GM19025 (cell line): ENCODE measurements around the gene ELF3.
"Not testable (repeated sequence)": the region's sequence is repeated elsewhere in the genome, so short reads cannot be mapped to it uniquely, and the experiment has no call there.

ENCODE experiments used
- ATAC-seq: cut with Tn5 transposase; IDR thresholded peaks from one replicate; pipeline ENCODE4 v1.9.1; 2021; ENCODE audit warnings: mild to moderate bottlenecking, low read depth, moderate library complexity; ENCODE audit not compliant: unreplicated experiment

ELF3 gene

DNA sequence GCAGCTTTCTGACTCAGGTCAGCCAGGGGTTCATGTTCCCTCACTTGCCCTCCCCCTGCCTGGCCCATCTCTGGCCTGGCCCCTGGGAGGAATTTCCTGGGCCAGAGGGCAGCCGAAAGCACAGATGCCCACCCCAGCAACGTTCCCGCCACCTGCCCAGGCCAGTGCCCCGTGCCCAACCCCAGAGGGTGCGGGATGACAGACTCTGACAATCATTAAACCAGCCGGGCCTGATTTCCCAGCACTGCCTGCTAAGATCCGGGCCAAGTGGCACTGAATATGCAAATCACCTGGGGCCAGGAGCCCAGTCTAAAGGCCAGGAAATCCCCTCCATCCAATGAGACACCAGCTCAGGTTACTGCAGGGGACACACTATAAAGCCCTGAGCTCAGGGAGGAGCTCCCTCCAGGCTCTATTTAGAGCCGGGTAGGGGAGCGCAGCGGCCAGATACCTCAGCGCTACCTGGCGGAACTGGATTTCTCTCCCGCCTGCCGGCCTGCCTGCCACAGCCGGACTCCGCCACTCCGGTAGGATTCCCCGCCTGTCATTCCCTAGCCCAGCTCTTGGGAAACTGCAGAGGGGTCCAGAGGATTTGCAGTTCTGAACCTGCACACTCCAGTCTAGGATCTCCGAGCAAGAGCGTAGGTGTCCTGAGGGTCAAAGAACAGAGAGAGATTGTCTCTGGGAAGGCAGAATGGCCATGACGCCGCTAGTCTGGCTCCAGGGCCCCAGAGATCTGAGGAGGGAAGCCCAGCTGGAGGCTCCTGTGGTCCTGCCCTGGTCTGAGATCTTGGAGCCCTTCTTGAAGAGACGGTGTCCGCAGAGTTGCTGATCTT, at the start of gene ELF3:
ELF3 (plus strand) TSS at position 408 of the 836 bp plus-strand sequence. CDS start 550 bp downstream, outside the sequence.
- ATAC-seq: peak; percentile 94

DNA sequence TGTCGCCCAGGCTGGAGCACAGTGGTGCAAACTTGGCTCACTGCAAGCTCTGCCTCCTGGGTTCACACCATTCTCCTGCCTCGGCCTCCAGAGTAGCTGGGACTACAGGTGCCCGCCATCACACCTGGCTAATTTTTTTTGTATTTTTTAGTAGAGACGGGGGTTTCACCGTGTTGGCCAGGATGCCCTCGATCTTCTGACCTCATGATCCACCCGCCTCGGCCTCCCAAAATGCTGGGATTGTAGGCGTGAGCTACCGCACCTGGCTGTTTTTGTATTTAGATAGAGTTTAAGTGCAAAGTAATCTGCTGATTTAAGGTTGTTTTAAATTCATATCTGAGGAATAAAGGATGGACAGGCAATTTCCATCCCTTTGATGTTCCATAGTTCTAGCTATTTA, 48.0 kb upstream of the ELF3 start:
- not testable (repeated sequence) for ATAC-seq

DNA sequence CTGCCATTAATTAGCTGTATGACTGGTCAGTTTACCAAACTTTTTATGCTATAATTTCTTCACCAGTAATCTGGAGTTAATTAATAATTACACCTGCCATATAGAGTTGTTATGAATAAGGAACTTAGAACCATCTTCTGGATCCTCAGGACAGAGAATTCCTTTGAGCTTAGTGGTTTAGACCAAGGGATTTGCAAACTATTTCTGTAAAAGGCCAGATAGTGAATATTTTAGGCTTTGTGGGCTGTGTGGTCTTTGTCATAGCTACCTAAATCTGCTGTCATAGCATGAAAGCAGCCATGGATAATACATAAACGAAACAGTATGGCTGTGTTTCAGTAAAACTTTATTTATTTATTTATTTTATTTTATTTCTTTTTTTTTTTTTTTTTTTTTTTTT, 46.1 kb upstream of the ELF3 start:
- ATAC-seq: no peak

DNA sequence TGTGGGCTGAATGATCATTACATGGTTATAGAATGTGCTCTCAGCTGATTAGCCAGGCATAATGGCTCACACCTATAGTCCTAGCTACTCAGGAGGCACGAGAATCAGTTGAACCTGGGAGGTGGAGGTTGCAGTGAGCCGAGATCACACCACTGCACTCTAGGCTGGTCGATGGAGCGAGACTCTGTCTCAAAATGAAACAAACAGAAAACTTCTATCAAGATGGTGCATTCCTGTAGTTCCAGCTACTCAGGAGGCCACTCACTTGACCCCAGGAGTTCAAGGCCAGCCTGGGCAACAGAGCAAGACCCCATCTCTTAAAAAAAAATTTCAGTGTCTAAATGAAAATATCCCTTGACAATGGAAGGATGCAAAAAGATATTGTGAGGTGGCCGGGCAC, 44.2 kb upstream of the ELF3 start:
- ATAC-seq: no peak

- ATAC-seq: no peak
Observed at GRCh38 chr1:201968202-201968925, 42.0 kb upstream of the ELF3 start.

GRCh38 chr1:201970334-201971159, 39.8 kb upstream of the ELF3 start:
- ATAC-seq: no peak

- no peak for ATAC-seq
Observed at GRCh38 chr1:201982082-201982622, 28.2 kb upstream of the ELF3 start.

GRCh38 chr1:201982623-201983379, 27.6 kb upstream of the ELF3 start, which contains the start of gene RNPEP:
TSS of gene RNPEP (plus strand) at chr1:201982648. CDS start at chr1:201982667, 19 bp downstream.
- ATAC-seq: peak; percentile 68

GRCh38 chr1:201983380-201983805, 27.0 kb upstream of the ELF3 start:
- ATAC-seq: no peak

DNA sequence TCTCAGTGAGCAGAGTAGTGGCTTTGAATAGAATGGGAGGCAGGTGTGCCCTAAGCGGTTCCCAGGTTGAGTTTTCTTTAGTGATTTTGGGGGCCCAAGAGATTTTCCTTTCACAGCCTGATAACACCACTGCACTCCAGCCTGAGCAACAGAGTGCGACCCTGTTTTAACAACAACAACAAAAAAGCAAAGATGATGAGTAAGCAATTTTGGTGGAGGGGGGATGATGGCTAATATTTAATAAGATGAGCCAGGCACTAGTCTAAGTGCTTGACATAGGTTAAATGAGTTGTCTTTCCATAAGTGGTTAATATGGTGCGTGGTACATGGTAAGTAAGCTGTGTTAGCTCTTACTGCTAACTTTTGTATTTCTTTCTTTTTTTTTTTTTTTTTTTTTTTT, 25.9 kb upstream of the ELF3 start:
- ATAC-seq: no peak

DNA sequence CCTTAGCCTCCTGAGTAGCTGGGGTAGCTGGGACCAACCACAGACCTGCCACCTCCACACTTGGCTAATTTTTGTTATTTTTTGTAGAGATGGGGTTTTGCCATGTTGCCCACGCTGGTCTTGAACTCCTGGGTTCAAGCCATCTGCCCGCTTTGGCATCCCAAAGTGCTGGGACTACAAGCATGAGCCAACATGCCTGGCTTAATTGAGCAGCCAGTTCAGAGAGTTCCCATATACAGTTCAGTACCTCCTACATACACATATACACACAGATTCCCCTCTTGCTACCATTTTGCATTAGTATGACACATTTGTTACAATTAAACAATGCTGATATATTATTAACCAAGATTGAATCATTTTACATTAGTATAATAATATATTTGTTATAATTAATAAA, 25.0 kb upstream of the ELF3 start:
- no peak for ATAC-seq

- ATAC-seq: no peak
Observed at GRCh38 chr1:201988601-201989000, 21.8 kb upstream of the ELF3 start.

DNA sequence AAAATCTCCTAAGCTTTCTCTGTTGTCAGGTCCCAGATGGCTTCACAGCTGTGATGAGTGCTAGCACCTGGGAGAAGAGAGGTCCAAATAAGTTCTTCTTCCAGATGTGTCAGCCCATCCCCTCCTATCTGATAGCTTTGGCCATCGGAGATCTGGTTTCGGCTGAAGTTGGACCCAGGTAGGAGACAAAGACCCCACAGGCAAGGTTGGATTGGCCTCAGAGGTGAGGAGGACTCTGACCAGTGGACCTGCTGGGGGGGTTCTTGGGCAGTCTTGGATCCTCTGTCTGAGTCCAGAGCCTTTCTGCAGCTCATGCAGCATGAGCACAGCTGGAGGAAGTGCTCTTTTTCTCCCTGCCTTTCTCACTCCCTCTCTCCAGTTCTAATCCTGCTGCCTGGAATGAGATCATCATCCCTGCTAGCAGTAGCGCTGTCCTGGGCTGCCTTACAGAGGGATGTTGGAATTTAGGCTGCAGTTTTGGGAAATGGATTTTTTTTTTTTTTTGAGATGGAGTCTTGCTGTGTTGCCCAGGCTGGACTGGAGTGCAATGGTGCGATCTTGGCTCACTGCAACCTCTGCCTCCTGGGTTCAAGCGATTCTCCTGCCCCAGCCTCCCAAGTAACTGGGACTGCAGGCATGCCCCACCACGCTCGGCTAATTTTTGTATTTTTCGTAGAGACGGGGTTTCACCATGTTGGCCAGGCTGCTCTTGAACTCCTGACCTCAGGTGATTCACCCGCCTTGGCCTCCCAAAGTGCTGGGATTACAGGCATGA, 20.8 kb upstream of the ELF3 start:
- ATAC-seq: no peak

GRCh38 chr1:201990427-201990826, 20.0 kb upstream of the ELF3 start:
- ATAC-seq: no peak

GRCh38 chr1:201999625-202000238, 10.7 kb upstream of the ELF3 start:
- ATAC-seq: no peak

- ATAC-seq: no peak
Observed at GRCh38 chr1:202002507-202002906, 7.9 kb upstream of the ELF3 start.

DNA sequence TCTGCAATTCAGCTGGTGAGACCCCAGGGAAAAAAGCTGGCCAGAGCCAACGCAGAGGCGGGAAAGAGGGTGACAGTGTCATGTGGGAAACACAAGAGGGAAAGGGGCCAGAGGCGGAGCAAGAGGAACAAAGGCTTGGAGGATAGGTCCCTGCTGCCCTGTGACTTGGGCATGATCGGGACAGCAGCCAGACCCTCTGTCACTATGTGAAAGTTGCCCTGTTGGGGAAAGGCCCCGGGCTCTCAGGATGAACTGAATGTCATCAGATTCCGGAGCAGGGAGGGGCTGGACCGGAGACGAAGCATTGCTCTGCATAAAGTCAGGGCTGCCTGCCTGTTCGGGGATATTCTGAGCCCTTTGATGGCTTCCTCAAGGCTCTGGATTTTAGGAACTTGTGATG, 5.7 kb upstream of the ELF3 start:
- ATAC-seq: no peak

GRCh38 chr1:202005958-202006357, 4.4 kb upstream of the ELF3 start:
- ATAC-seq: no peak

DNA sequence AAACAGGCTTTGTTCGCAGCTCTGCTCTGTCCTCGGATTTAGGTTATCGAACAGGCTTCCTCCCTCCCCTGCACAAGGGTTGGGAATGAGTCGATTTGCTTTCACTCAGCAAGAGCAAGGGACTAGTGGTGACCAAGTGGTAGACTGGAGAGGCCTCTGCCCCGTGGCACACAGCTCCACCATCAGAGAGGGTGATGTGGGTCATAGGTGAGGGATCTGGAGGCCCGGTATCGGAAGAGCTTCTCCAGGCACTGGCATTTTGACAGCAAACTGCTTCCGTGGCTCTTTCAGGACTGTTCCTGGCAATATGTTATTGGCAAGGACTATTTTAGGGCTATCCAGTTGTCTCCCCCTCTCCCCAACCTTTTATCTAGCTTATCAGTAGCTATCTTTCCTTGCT, 3.1 kb upstream of the ELF3 start:
- no peak for ATAC-seq
